Heart left ventricle (tissue), 16 donors: ENCODE data around the gene VSIG2. TPM values are rescaled to one million over a fixed set of nuclear protein-coding genes. Genes with fewer than 3 reads are reported as not detected.

ENCODE experiments used
- ATAC-seq, 4 donors: fragments of 200-7000 bp; cut with Tn5 transposase; one replicate each; pipeline ENCODE4 v1.9.1; 2020 to 2022; ENCODE audit warnings: moderate library complexity in 4 of 4, mild to moderate bottlenecking in 3 of 4, moderate number of reproducible peaks in 1 of 4
- DNase-seq, 5 donors: peaks; one replicate each; pipeline ENCODE4 v3.0.0-alpha.2; 2020
- H3K27ac ChIP-seq, 12 donors: fragments of 200-600 bp; sonication (generic) in 4 of 12; one replicate each; pipeline versions ENCODE4 v1.5.0 to v1.8.0; 2016 to 2022; ENCODE audit warnings: mild to moderate bottlenecking in 2 of 12
- H3K27me3 ChIP-seq, 9 donors: fragments of 200-600 bp; sonication (generic) in 2 of 9; one replicate each; pipeline versions ENCODE4 v1.5.1 to v1.8.0; 2016 to 2022; ENCODE audit warnings: mild to moderate bottlenecking in 3 of 9
- H3K36me3 ChIP-seq, 9 donors: fragments of 200-600 bp; sonication (generic) in 2 of 9; one replicate each; pipeline versions ENCODE4 v1.5.0 to v1.8.0; 2018 to 2022; ENCODE audit warnings: mild to moderate bottlenecking in 2 of 9
- H3K4me1 ChIP-seq, 12 donors: fragments of 200-600 bp; sonication (generic) in 4 of 12; one replicate each; pipeline versions ENCODE4 v1.5.0 to v1.8.0; 2016 to 2022; ENCODE audit warnings: mild to moderate bottlenecking in 3 of 12
- H3K4me3 ChIP-seq, 12 donors: fragments of 200-600 bp; sonication (generic) in 4 of 12; one replicate each; pipeline versions ENCODE4 v1.5.0 to v1.8.0; 2017 to 2022; ENCODE audit warnings: mild to moderate bottlenecking in 9 of 12, moderate library complexity in 4 of 12
- H3K9me3 ChIP-seq, 12 donors: fragments of 200-600 bp; sonication (generic) in 4 of 12; one replicate each; pipeline versions ENCODE4 v1.5.0 to v1.8.0; 2016 to 2022; ENCODE audit warnings: mild to moderate bottlenecking in 1 of 12
- POLR2A ChIP-seq, 2 donors: fragments of 450-650 bp; IDR thresholded peaks; one replicate each; pipeline ENCODE4 v1.6.1; 2017; ENCODE audit warnings: antibody characterized with exemption in 2 of 2, mild to moderate bottlenecking in 2 of 2, moderate library complexity in 2 of 2
- WGBS, 4 donors: extraction: QIAGEN DNeasy Blood & Tissue Kit in 2 of 4; methylation state at CpG; one replicate each; pipeline versions ENCODE4 v1.1.5 to v1.1.7; 2013 to 2018; 5-methylcytosine and 5-hydroxymethylcytosine counted together
- intact Hi-C, 10 donors: fragments of 100-400 bp; cut with DNase I; formaldehyde crosslinking; loops; one replicate each; pipeline versions ENCODE4 v1.11.1 to v1.14.2; 2022
- polyA plus RNA-seq, 2 donors: library from polyadenylated mRNA; stranded (reverse); fragments of 200-250 nt; gene quantifications; one replicate each; pipeline ENCODE4 v1.2.3, GENCODE V29; 2013
- total RNA-seq, 9 donors: library from RNA; depleted of rRNA in 2 of 9; stranded (reverse); fragments of >200 nt in 2 of 9; fragmentation: NEBNext Ultra II Directional in 3 of 9; extraction: Animal tissue kit (Norgen Biotek cat#: 25700) in 3 of 9; gene quantifications; one replicate each; pipeline versions ENCODE4 v1.1.0 to v1.2.4, GENCODE V29; 2016 to 2023
- TF ChIP-seq, protein P1 (sequence below), 12 donors: fragments of 200-600 bp; sonication (generic) in 4 of 12; IDR thresholded peaks; one replicate each; pipeline versions ENCODE4 v1.5.0 to v1.8.0; 2018 to 2022; ENCODE audit warnings: antibody characterized with exemption in 12 of 12, mild to moderate bottlenecking in 5 of 12
- donor health status: ischemic (EF 13 %, LVEDD 7.1; RV severe dilation, severe dysfunction).
- donor health status: healthy with polysubstance abuse.
- donor health status: DM: no; HTN: yes; CAD: no.
- donor health status: DM: no; HTN: no; CAD: no.
- donor health status: ischemic (EF 25% LVEDD 6.9; RV normal size, moderate dysfunction).
- donor health status: ischemic (EF 25% LVEDD 5.7; RV mildly dilated, moderate dysfunction).
- donor health status: healthy.
- donor health status: DM: yes; HTN: yes; CAD: no.
- donor health status: ischemic (EF 35%, LVEDD 5.7; RV mildly dilated, moderate dysfunction).
- donor health status: nonischemic (EF 11% LVEDD 7.7; RV severe dilation, severe dysfunction).
- donor health status: DM: yes; HTN: yes; CAD: no.
- donor health status: PGD.
- donor health status: ischemic (EF 29% LVEDD 5.4; RV normal size, mild dysfunction).
- donor health status: nonischemic (EF 23%, LVEDD 6.1; RV moderate dilation, normal function).

The VSIG2 gene
- total and polyA plus RNA-seq, 11 donors: 0.42 to 4.8 (median 1.3) TPM

DNA sequence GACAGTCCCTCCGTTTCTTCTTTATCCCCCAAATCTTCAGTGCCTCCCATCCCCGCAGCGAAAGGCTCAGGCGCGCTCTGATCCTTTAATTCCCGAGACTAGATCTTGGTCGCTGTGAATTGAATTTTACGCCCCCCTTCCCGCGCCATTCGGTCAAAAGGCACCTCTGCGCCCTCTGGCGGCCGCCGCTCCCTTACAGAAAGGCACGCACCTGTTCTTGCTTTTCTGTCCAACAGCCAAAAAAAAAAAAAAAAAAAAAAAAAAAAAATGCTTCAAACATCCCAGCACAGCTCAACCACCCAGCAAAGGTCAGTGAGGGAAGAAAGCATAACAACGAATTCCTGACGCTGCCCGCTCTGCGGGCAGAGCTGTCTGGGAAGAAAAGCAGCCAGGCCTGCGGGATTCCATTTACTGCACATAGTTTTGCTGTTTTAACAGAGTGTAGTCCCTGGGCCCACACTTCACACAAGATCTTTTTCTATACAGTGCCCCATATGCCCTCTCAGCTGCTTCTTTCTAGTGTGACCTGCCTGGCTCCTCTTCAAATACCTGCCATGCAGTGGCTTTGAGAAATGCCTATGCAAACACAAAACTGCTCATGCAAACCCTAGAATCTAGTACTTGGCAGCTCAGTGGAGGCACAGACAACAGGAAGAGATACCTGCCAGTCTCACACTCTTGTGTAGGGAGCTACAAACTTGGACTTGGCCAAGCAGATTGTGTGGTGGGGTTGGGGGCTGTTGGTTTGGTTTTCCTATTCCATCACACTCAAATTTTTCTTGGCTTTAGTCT lies 11.3 kb upstream of the VSIG2 start:
- peaks cover 0 to 39% (median 21%) of the 10 kb centered on the region in 12 donors for H3K4me1 ChIP-seq
- H3K9me3 ChIP-seq: no peaks in the 10 kb centered on the region
- peaks cover 0 to 44% (median 32%) of the 10 kb centered on the region in 9 donors for H3K36me3 ChIP-seq
- peak; percentile 80 to 91 (median 88) for DNase-seq
- peak overlapping the region; percentile 57 to 95 (median 82) for H3K4me3 ChIP-seq
- intact Hi-C loops: loop anchor here (1.0 to 10.0 kb wide), 9 partner anchors 34 to 95 kb away; partner anchors contain the start of genes SIAE (in 2 of the 10) and SPA17 (in 2 of the 10)
- whole genome bisulfite sequencing, 4 donors: 5 to 10% (median 6%) methylated on average over 21 of the region's 21 CpGs
- peak overlapping the region in 11 of 12 donors; percentile 81 to 99 (median 96) for H3K27ac ChIP-seq
- TF ChIP-seq, protein P1, sequence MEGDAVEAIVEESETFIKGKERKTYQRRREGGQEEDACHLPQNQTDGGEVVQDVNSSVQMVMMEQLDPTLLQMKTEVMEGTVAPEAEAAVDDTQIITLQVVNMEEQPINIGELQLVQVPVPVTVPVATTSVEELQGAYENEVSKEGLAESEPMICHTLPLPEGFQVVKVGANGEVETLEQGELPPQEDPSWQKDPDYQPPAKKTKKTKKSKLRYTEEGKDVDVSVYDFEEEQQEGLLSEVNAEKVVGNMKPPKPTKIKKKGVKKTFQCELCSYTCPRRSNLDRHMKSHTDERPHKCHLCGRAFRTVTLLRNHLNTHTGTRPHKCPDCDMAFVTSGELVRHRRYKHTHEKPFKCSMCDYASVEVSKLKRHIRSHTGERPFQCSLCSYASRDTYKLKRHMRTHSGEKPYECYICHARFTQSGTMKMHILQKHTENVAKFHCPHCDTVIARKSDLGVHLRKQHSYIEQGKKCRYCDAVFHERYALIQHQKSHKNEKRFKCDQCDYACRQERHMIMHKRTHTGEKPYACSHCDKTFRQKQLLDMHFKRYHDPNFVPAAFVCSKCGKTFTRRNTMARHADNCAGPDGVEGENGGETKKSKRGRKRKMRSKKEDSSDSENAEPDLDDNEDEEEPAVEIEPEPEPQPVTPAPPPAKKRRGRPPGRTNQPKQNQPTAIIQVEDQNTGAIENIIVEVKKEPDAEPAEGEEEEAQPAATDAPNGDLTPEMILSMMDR (IDR thresholded peaks at IDR 0.05): peak; percentile 66 to 82 (median 78)
- no peak for TF ChIP-seq POLR2A (IDR thresholded peaks at IDR 0.05)
- H3K27me3 ChIP-seq: peaks cover 0 to 47% (median 34%) of the 10 kb centered on the region in 9 donors
- ATAC-seq: peak in 2 of 4 donors; percentile 6 to 26

DNA sequence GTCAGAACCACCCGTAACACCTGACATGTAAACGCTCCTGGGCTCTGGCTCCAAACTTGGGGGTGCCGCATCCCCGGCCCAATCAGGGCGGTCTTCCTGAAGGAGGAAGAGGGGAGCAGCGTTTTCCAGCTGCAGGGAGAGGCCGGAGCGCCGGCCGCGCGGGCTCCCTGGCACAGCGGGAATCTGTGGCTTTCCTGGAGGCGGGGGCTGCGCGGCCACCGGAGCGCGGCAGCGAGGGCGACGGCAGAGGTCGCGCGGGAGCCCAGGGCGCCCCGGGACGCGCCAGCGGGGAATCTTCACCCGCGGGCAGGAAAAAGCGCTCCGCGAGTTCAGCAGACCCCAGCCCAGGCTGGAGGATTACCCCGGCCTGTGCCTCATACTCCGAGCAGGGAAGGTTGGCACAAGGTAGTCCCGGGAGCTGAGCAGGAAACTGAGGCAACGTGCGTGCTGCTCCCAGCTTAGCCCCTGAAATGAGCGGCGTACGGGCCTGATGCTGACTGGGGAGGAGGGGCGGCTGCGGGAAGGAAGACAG lies 10.6 kb upstream of the VSIG2 start:
- H3K27me3 ChIP-seq: peaks cover 0 to 51% (median 36%) of the 10 kb centered on the region in 9 donors
- TF ChIP-seq, protein P1 (IDR thresholded peaks at IDR 0.05): no peak
- no peak for TF ChIP-seq POLR2A (IDR thresholded peaks at IDR 0.05)
- DNase-seq (no peak), ATAC-seq (peak in 2 of 4 donors; percentile 1 to 4)
- H3K36me3 ChIP-seq: peaks cover 0 to 39% (median 25%) of the 10 kb centered on the region in 9 donors
- H3K9me3 ChIP-seq: no peaks in the 10 kb centered on the region
- peaks cover 0 to 46% (median 27%) of the 10 kb centered on the region in 12 donors for H3K4me1 ChIP-seq
- peak overlapping the region; percentile 57 to 95 (median 82) for H3K4me3 ChIP-seq
- intact Hi-C loops: loop anchor here (1.0 to 10.0 kb wide), 10 partner anchors 35 to 94 kb away; partner anchors contain the start of genes SIAE (in 3 of the 10) and SPA17 (in 3 of the 10)
- H3K27ac ChIP-seq: peak overlapping the region; percentile 81 to 99 (median 94)
- 1% methylated on average over 19 to 45 of the region's 45 CpGs for WGBS, 4 donors

DNA sequence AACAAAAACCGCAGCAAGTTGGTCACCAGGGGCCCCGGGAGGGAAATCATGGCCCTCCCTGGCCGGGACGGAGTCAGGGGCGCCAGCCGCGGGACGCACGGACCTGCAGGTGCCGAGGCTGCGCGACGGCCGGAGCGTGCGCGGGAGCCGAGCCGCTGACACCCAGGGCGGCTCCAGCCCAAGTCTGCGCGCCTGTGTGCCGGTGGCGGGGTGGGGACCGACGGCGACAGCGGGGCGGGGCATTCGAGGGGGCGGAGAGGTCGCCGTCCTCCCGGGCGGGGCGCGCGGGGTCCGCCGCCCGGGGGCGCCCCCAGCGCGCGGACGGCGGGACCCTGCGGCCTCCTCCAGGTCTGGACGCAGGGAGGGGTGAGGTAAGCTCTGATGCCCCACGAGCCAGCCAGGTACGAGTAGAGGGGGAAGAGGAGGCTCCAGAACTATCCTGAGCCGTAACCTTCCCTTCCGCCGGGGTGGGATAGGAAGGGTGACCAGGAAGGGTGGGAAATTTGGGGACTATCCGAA lies 10.1 kb upstream of the VSIG2 start, which contains the start of gene ESAM:
Gene ESAM, minus strand, starts transcription at position 186 of the 519 bp plus-strand sequence. Its CDS starts 136 bp downstream, at position 50.
- Histone ChIP-seq H3K9me3 (no peaks in the 10 kb centered on the region), H3K36me3 (peaks cover 0 to 35% (median 20%) of the 10 kb centered on the region in 9 donors), H3K4me3 (peak within 1 kb of the TSS; percentile 57 to 95 (median 82)), H3K27me3 (peaks cover 0 to 56% (median 36%) of the 10 kb centered on the region in 9 donors), H3K27ac (peak within 1 kb of the TSS; percentile 81 to 99 (median 94)), H3K4me1 (peaks cover 0 to 50% (median 30%) of the 10 kb centered on the region in 12 donors)
- ATAC-seq: peak in 3 of 4 donors; percentile 8 to 57 (median 56)
- intact Hi-C loops: loop anchor here in 9 of 10 donors (1.0 to 10.0 kb wide), 10 partner anchors 35 to 93 kb away; partner anchors contain the start of genes SIAE (in 3 of the 9) and SPA17 (in 3 of the 9)
- WGBS, 4 donors: 0 to 6% (median 1%) methylated on average over 3 to 55 of the region's 55 CpGs
- peak in 1 of 2 donors; percentile 87 for TF ChIP-seq POLR2A (IDR thresholded peaks at IDR 0.05)
- TF ChIP-seq, protein P1 (IDR thresholded peaks at IDR 0.05): peak in 1 of 12 donors; percentile 10
- peak; percentile 66 to 82 (median 79) for DNase-seq
